Kasumi-1 (cell line): ENCODE data around the gene ACAP2.

Experiments
- DNase-seq, 2 experiments: peaks; one replicate each; lab custom pipeline; 2025; lab: John Stamatoyannopoulos, UW

ACAP2 gene

GRCh38 chr3:195286115-195286872, 156.5 kb downstream of the ACAP2 start:
- DNase-seq: no peak

GRCh38 chr3:195285372-195285771, 157.4 kb downstream of the ACAP2 start:
- no peak for DNase-seq

GRCh38 chr3:195284842-195285241, 158.0 kb downstream of the ACAP2 start:
- no peak for DNase-seq

GRCh38 chr3:195282961-195283360, 159.9 kb downstream of the ACAP2 start:
- DNase-seq: no peak

GRCh38 chr3:195274259-195274966, 168.4 kb downstream of the ACAP2 start:
- no peak for DNase-seq

- peak; percentile 87 to 90 for DNase-seq
Measured at GRCh38 chr3:195271410-195272243, 171.2 kb downstream of the ACAP2 start.

GRCh38 chr3:195270817-195271409, 171.9 kb downstream of the ACAP2 start, which contains the start of gene XXYLT1:
TSS of gene XXYLT1 (minus strand) at chr3:195271159. CDS start at chr3:195271058, 101 bp downstream.
- peak; percentile 73 to 77 for DNase-seq

GRCh38 chr3:195270079-195270816, 172.6 kb downstream of the ACAP2 start:
- DNase-seq: peak; percentile 61 to 67

GRCh38 chr3:195269375-195270078, 173.3 kb downstream of the ACAP2 start:
- DNase-seq: peak; percentile 15 to 25

GRCh38 chr3:195268576-195269309, 174.1 kb downstream of the ACAP2 start:
- DNase-seq: no peak

GRCh38 chr3:195267096-195267495, 175.7 kb downstream of the ACAP2 start:
- no peak for DNase-seq

- DNase-seq: no peak
Measured at GRCh38 chr3:195266428-195266827, 176.4 kb downstream of the ACAP2 start.

- DNase-seq: no peak
Measured at GRCh38 chr3:195265363-195265976, 177.3 kb downstream of the ACAP2 start.

- peak in 1 of 2 experiments; percentile 56 for DNase-seq
Measured at GRCh38 chr3:195263925-195264600, 178.8 kb downstream of the ACAP2 start.

- DNase-seq: peak; percentile 41 to 56
Measured at GRCh38 chr3:195263193-195263924, 179.5 kb downstream of the ACAP2 start.

- DNase-seq: no peak
Measured at GRCh38 chr3:195261925-195262324, 180.9 kb downstream of the ACAP2 start.

GRCh38 chr3:195260280-195260905, 182.4 kb downstream of the ACAP2 start:
- DNase-seq: peak; percentile 35 to 47
